ENCODE measurements around the gene NRIP1. TPM values are rescaled to one million over a fixed set of nuclear protein-coding genes. Genes with fewer than 3 reads are reported as not detected.
A peak's percentile ranks its signal among the peaks of the same experiment; 100 is the strongest.

The NRIP1 gene
- total and polyA plus RNA-seq, 2 of the 13 experiments (the other 11 are each of a cell fraction or from before 2014, with no cell fraction given), result 21.0 to 69.0 TPM

- no peak for TF ChIP-seq TSC22D2 (CRISPR knock-in tag; IDR thresholded peaks at IDR 0.05; ENCODE audit: borderline replicate concordance)
- peak; percentile 96 for TF ChIP-seq RBM22 (optimal IDR thresholded peaks at IDR 0.05; ENCODE audit: low read length)
These were observed 61.2 kb downstream of the NRIP1 start (continued) for GRCh38 chr21:15003463-15004135.

- Histone ChIP-seq H3K4me3 (replicated peaks in 1 of 3; ENCODE audit: insufficient read depth in 1 of 3, low read depth in 2 of 3, low read length in 3 of 3) (no peak overlapping the region), H3K4me1 (ENCODE audit: insufficient read depth, low read length) (peaks cover 97% of the 10 kb centered on the region), H3K9me3 (ENCODE audit: low read length) (no peaks in the 10 kb centered on the region), H3K4me2 (ENCODE audit: low read depth, low read length) (no peak overlapping the region), H3K27ac (ENCODE audit: extremely low read length, insufficient read depth, low read length) (no peak overlapping the region), H3K36me3 (replicated peaks in 1 of 2; ENCODE audit: control insufficient read depth in 1 of 2, insufficient read depth in 2 of 2, low read length in 2 of 2) (peaks cover 5 to 30% of the 10 kb centered on the region in 2 experiments), H3K79me2 (ENCODE audit: insufficient read depth, low read length) (peaks cover 99% of the 10 kb centered on the region), H3K9ac (ENCODE audit: insufficient read depth, low read depth, low read length) (no peak overlapping the region), H2AFZ (ENCODE audit: low read length) (no peak overlapping the region), H3K27me3 (ENCODE audit: control insufficient read depth in 1 of 2, insufficient read depth in 2 of 2, low read length in 2 of 2) (no peaks in the 10 kb centered on the region), H4K20me1 (ENCODE audit: insufficient read depth, low read length) (peaks cover 70% of the 10 kb centered on the region)
- FAIRE-seq (no peak), DNase-seq (ENCODE audit: low spot score) (no peak), ATAC-seq (no peak)
- TF ChIP-seq POLR2AphosphoS2 (IDR thresholded peaks at IDR 0.05; ENCODE audit: low read depth, low read length), result peak; percentile 34; the same call in 1 of the 2 replicates
- TF ChIP-seq SALL1 (CRISPR knock-in tag; IDR thresholded peaks at IDR 0.05), result no peak
- TF ChIP-seq POLR2G (IDR thresholded peaks at IDR 0.05; ENCODE audit: low read depth, low read length), result 0 out of 2 replicates have a peak, but pooled peaks have one; percentile 34
- CTCF ChIA-PET (ENCODE audit: low intra/inter-chr PET ratio, low total read pairs), result no interaction called here
- POLR2A ChIA-PET, result no interaction called here
- 98% methylated on average over 15 of the region's 15 CpGs for WGBS (ENCODE audit: low lambda C conversion rate)
- BruUV-seq (replicated peaks), result no TSS peak
- intact Hi-C loops (cut with micrococcal nuclease; ENCODE audit: unreplicated experiment), result loop anchor here (5.0 kb wide), 1 partner anchor 140 kb away; no protein-coding TSS in a partner anchor
- in situ Hi-C loops (cut with HindIII; ENCODE audit: extremely low pct_ligation_motif_present, low pct_unique_long_range_greater_than_20kb), result no loop called here
These were observed 62.8 kb downstream of the NRIP1 start for GRCh38 chr21:15001857-15002606.

All from HepG2 (cell line).